CD14-positive monocyte (primary cell): ENCODE measurements around the gene PLXND1. TPM values are rescaled to one million over a fixed set of nuclear protein-coding genes. Genes with fewer than 3 reads are reported as not detected.

Source experiments
- DNase-seq, 3 donors: peaks; one replicate each; pipeline ENCODE4 v3.0.0-alpha.2; 2011 to 2022
- H2AFZ ChIP-seq: 2 replicates; pipeline ENCODE4 v1.6.0; 2012; ENCODE audit warnings: mild to moderate bottlenecking, low read depth, low read length, inconsistent platforms; ENCODE audit not compliant: insufficient read depth, poor library complexity, severe bottlenecking
- H3K27ac ChIP-seq, 2 donors: 1 replicate in 1 of 2; 2 replicates in 1 of 2; pipeline ENCODE4 v1.5.1; 2012 to 2013; ENCODE audit warnings: low read length in 2 of 2, control low read depth in 1 of 2, inconsistent platforms in 1 of 2, low read depth in 1 of 2, mild to moderate bottlenecking in 1 of 2
- H3K27me3 ChIP-seq, 2 donors: one replicate each; pipeline versions ENCODE4 v1.6.0 to v1.6.1; 2011 to 2013; ENCODE audit warnings: low read length in 2 of 2; ENCODE audit not compliant: control insufficient read depth in 2 of 2, insufficient read depth in 2 of 2
- H3K36me3 ChIP-seq, 2 donors: replicated peaks in 1 of 2; 1 replicate in 1 of 2; 2 replicates in 1 of 2; pipeline versions ENCODE4 v1.5.1 to v1.6.1; 2012 to 2013; ENCODE audit warnings: low read length in 2 of 2, control low read depth in 1 of 2, inconsistent platforms in 1 of 2, mild to moderate bottlenecking in 1 of 2; ENCODE audit not compliant: insufficient read depth in 2 of 2, control insufficient read depth in 1 of 2
- H3K4me1 ChIP-seq, 2 donors: 1 replicate in 1 of 2; 2 replicates in 1 of 2; pipeline versions ENCODE4 v1.5.1 to v1.6.1; 2012 to 2013; ENCODE audit warnings: low read length in 2 of 2, control low read depth in 1 of 2, inconsistent platforms in 1 of 2, mild to moderate bottlenecking in 1 of 2, moderate library complexity in 1 of 2; ENCODE audit not compliant: insufficient read depth in 2 of 2, control insufficient read depth in 1 of 2
- H3K4me2 ChIP-seq: replicated peaks from 2 replicates; pipeline ENCODE3; 2012; ENCODE audit warnings: low read length, moderate library complexity, mild to moderate bottlenecking; ENCODE audit not compliant: poor library complexity, severe bottlenecking; ENCODE audit errors: extremely low read depth
- H3K4me3 ChIP-seq, 3 experiments: fragments of 200-600 bp in 1 of 3; sonication (generic) in 1 of 3; replicated peaks in 1 of 3; 1 replicate in 2 of 3; 2 replicates in 1 of 3; pipeline ENCODE4 v1.5.1; 2011 to 2013; ENCODE audit warnings: low read length in 3 of 3, mild to moderate bottlenecking in 3 of 3, control low read depth in 2 of 3, low read depth in 2 of 3, inconsistent platforms in 1 of 3, moderate library complexity in 1 of 3
- H3K79me2 ChIP-seq: 2 replicates; pipeline ENCODE4 v1.6.0; 2012; ENCODE audit warnings: mild to moderate bottlenecking, control low read depth, inconsistent platforms, low read length, moderate library complexity; ENCODE audit not compliant: insufficient read depth
- H3K9ac ChIP-seq: 2 replicates; pipeline ENCODE4 v1.6.0; 2017; ENCODE audit warnings: low read length, mild to moderate bottlenecking; ENCODE audit not compliant: insufficient read depth, poor library complexity, severe bottlenecking
- H3K9me3 ChIP-seq, 2 donors: replicated peaks in 1 of 2; 1 replicate in 1 of 2; 2 replicates in 1 of 2; pipeline versions ENCODE4 v1.5.1 to v1.6.1; 2012 to 2013; ENCODE audit warnings: low read length in 2 of 2, control low read depth in 1 of 2; ENCODE audit not compliant: control insufficient read depth in 1 of 2, insufficient read depth in 1 of 2
- H4K20me1 ChIP-seq: 2 replicates; pipeline ENCODE4 v1.6.0; 2012; ENCODE audit warnings: mild to moderate bottlenecking, low read length, control low read depth, moderate library complexity; ENCODE audit not compliant: insufficient read depth
- H3K27ac Mint-ChIP-seq, 7 donors: one replicate each; pipeline ENCODE4 v1.8.0; 2020; ENCODE audit warnings: mild to moderate bottlenecking in 7 of 7, mixed read lengths in 7 of 7, moderate library complexity in 6 of 7, inconsistent platforms in 2 of 7
- H3K27me3 Mint-ChIP-seq, 3 donors: one replicate each; pipeline ENCODE4 v1.8.0; 2021 to 2022; ENCODE audit warnings: low read depth in 3 of 3, mild to moderate bottlenecking in 3 of 3, mixed read lengths in 3 of 3, moderate library complexity in 3 of 3, inconsistent platforms in 1 of 3
- H3K36me3 Mint-ChIP-seq, 2 donors: one replicate each; pipeline ENCODE4 v1.8.0; 2020; ENCODE audit warnings: mixed read lengths in 2 of 2, inconsistent platforms in 1 of 2, mild to moderate bottlenecking in 1 of 2
- H3K4me1 Mint-ChIP-seq: one replicate; pipeline ENCODE4 v1.8.0; 2020; ENCODE audit warnings: mild to moderate bottlenecking, mixed read lengths
- H3K4me3 Mint-ChIP-seq, 2 donors: one replicate each; pipeline ENCODE4 v1.8.0; 2020; ENCODE audit warnings: mild to moderate bottlenecking in 2 of 2, mixed read lengths in 2 of 2, moderate library complexity in 1 of 2
- H3K9me3 Mint-ChIP-seq, 7 donors: one replicate each; pipeline ENCODE4 v1.8.0; 2020 to 2022; ENCODE audit warnings: mixed read lengths in 7 of 7, mild to moderate bottlenecking in 6 of 7, moderate library complexity in 6 of 7, inconsistent platforms in 2 of 7
- WGBS: methylation state at CpG from one replicate; pipeline ENCODE4 v1.1.5; 2013; ENCODE audit warnings: missing lambda C conversion rate; ENCODE audit not compliant: insufficient coverage; 5-methylcytosine and 5-hydroxymethylcytosine counted together
- intact Hi-C, 2 donors: fragments of 100-400 bp; cut with micrococcal nuclease; formaldehyde crosslinking; loops; one replicate each; pipeline versions ENCODE4 v1.15.0 to v1.15.1; 2023
- polyA plus RNA-seq, 3 donors: library from polyadenylated mRNA; depleted of rRNA in 1 of 3; unstranded in 2 of 3; stranded (reverse) in 1 of 3; fragments of 300-500 nt in 2 of 3; fragments of >200 nt in 1 of 3; fragmentation: Illumina TruSeq in 2 of 3; gene quantifications; 1 replicate in 2 of 3; 2 replicates in 1 of 3; pipeline ENCODE4 v1.2.3, GENCODE V29; 2012 to 2021
- TF ChIP-seq, protein P1 (sequence below): fragments of 200-600 bp; IDR thresholded peaks from one replicate; pipeline ENCODE4 v1.8.0; 2022; ENCODE audit warnings: antibody characterized with exemption, mild to moderate bottlenecking

The PLXND1 gene
- polyA plus RNA-seq, 3 donors: 7.1 to 170 (median 9.9) TPM

DNA sequence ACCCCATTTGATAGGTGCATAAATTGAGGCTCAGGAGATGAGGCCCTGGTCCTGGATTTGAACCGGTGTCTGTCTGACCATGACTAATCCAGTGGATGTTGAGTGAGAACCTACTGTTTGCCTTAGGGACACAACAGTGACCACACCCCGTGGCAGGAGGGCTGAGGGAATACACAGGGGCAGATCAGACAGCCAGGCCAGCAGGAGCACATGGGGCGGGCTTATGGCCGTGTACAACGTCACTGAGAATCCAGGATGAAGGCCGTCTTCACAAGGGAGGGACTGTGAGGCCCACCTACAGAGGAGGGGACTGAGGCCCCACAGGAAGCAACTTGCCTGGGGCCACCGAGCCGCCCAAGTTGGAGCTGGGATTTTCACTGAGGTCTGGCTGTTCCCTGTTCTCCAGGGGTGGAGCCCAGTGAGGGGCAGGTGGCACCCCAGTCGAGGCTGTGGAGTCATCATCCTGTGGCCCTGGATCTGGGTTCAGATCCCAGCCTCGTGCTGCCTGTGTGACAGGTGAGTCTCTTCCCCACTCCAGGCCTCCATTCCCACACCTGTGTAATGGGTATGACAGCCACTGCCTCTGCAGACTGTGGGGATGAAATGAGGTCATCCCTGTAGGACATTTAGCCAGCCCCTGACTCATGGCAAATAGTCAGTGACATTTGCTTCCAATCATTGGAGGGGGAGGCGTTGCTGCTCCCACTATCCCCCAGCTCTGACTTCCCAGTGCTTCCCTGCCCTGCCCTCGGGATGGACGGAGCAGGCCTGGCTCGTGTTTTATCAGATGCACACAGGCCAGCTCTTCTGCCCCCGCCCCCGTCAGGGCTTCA, 6.3 kb upstream of the PLXND1 start:
- peaks cover 64 to 74% of the 10 kb centered on the region in 2 donors for H3K4me1 ChIP-seq
- peak overlapping the region in 2 of 7 donors; percentile 74 to 75 for H3K27ac Mint-ChIP-seq

DNA sequence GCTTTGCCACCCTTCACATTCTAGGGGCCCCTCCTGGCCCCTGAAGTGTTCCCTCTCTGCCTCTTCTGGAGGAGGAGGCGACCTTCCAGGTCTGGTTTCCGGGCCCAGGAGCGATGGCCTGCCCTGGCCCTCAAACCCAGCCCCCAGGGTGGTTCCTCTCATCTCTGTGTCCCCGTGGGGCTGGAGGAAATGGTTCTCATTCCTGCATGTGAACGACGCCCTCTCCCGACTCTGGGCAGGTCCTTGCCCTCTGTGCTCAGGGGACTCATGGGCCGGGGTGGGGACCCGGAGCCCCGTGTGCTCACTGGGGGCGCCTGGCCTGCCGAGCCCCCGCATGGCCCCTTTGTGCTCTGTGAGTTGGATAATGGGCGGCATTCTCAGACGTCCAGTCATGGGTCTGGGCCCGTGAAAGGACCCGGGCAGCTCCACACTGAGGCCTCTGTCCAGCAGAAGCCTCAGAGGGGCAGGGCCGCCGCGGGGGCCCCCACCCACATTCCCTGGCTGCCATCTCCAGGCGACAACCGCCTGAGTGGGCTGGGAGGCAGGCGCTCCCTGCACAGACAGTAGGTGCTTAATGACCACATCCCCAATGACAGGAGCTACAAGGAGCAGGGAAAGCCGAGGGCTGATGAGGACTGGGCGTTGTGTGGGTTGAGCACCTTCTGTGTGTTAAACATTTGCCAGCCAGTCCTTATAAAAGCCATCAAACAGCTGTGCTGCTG, 5.5 kb upstream of the PLXND1 start:
- peaks cover 60% of the 10 kb centered on the region for H3K4me1 Mint-ChIP-seq
- Histone ChIP-seq H3K9ac (no peak overlapping the region), H3K4me3 (no peak overlapping the region), H4K20me1 (no peaks in the 10 kb centered on the region), H2AFZ (peak overlapping the region; percentile 47), H3K79me2 (no peaks in the 10 kb centered on the region), H3K27me3 (peaks cover 0 to 9% of the 10 kb centered on the region in 2 donors), H3K36me3 (no peaks in the 10 kb centered on the region), H3K27ac (no peak overlapping the region), H3K4me2 (no peak overlapping the region), H3K9me3 (no peaks in the 10 kb centered on the region), H3K4me1 (peaks cover 64 to 74% of the 10 kb centered on the region in 2 donors)
- peaks cover 0 to under 1% of the 10 kb centered on the region in 2 donors for H3K36me3 Mint-ChIP-seq
- H3K9me3 Mint-ChIP-seq: no peaks in the 10 kb centered on the region
- 63% methylated on average over 16 of the region's 25 CpGs for WGBS
- TF ChIP-seq, protein P1, sequence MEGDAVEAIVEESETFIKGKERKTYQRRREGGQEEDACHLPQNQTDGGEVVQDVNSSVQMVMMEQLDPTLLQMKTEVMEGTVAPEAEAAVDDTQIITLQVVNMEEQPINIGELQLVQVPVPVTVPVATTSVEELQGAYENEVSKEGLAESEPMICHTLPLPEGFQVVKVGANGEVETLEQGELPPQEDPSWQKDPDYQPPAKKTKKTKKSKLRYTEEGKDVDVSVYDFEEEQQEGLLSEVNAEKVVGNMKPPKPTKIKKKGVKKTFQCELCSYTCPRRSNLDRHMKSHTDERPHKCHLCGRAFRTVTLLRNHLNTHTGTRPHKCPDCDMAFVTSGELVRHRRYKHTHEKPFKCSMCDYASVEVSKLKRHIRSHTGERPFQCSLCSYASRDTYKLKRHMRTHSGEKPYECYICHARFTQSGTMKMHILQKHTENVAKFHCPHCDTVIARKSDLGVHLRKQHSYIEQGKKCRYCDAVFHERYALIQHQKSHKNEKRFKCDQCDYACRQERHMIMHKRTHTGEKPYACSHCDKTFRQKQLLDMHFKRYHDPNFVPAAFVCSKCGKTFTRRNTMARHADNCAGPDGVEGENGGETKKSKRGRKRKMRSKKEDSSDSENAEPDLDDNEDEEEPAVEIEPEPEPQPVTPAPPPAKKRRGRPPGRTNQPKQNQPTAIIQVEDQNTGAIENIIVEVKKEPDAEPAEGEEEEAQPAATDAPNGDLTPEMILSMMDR: no peak
- H3K27ac Mint-ChIP-seq: no peak overlapping the region
- intact Hi-C loops: no loop called here
- peaks cover 7 to 20% (median 9%) of the 10 kb centered on the region in 3 donors for H3K27me3 Mint-ChIP-seq
- DNase-seq: no peak
- H3K4me3 Mint-ChIP-seq: no peak overlapping the region

More for the DNA sequence above, 6.3 kb upstream of the PLXND1 start:
- WGBS: 47% methylated on average over 13 of the region's 16 CpGs
- Histone ChIP-seq H3K27me3 (peaks cover 0 to 7% of the 10 kb centered on the region in 2 donors), H3K9ac (no peak overlapping the region), H3K27ac (no peak overlapping the region), H2AFZ (no peak overlapping the region), H3K36me3 (no peaks in the 10 kb centered on the region), H3K79me2 (no peaks in the 10 kb centered on the region), H3K4me3 (no peak overlapping the region), H4K20me1 (no peaks in the 10 kb centered on the region), H3K4me2 (no peak overlapping the region), H3K9me3 (no peaks in the 10 kb centered on the region)
- intact Hi-C loops: no loop called here
- peaks cover 5 to 14% (median 7%) of the 10 kb centered on the region in 3 donors for H3K27me3 Mint-ChIP-seq
- peak overlapping the region in 1 of 2 donors; percentile 46 for H3K4me3 Mint-ChIP-seq
- H3K4me1 Mint-ChIP-seq: peaks cover 60% of the 10 kb centered on the region
- H3K9me3 Mint-ChIP-seq: no peaks in the 10 kb centered on the region
- H3K36me3 Mint-ChIP-seq: peaks cover 0 to 3% of the 10 kb centered on the region in 2 donors
- TF ChIP-seq, protein P1: no peak
- DNase-seq: no peak
